ENCODE measurements around the gene ARHGDIG. TPM values are rescaled to one million over a fixed set of nuclear protein-coding genes. Genes with fewer than 3 reads are reported as not detected.

The ARHGDIG gene
- total and polyA plus RNA-seq, 2 of the 4 experiments (the other 2 are of a cell fraction): 0.24 to 0.36 TPM

DNA sequence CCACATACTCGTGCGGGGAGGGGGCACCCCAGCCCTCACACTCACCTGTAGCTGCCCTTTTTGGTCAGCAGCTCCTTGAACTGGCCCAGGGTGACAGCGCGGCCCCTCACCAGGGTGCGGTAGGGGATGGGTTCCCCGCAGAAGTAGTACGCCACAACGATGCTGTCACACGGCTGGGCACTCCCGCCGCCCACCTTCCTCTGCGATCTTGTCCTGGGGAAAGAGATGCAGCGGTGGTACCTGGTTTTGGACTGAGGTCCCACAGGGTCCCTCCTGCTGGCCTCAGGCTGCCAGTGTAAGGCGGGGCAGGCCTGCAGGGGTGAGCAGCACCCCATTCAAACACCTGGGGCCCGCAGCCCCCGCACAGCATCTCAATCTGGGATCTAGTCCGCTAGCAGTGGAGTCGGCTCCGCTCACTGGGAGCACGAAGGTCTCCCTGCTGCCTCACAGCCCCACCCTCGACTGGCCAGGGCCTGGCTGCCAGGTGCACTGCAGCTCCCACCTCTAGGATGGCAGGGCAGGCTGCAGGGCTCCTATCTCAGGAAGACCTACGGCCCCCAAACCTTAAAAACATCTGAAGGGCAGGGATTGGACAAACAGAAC, 9.1 kb downstream of the ARHGDIG start:
- no peak overlapping the region for H4K5ac ChIP-seq (ENCODE audit: low read depth, low read length)
- in situ Hi-C loops (cut with MboI; ENCODE audit: low sequenced_read_pairs): no loop called here
- no peaks in the 10 kb centered on the region for H4K20me1 ChIP-seq (ENCODE audit: insufficient read depth, low read length)
- H3K9me3 ChIP-seq (ENCODE audit: control insufficient read depth, insufficient read depth, low read length): no peaks in the 10 kb centered on the region
- no peak overlapping the region for H2BK5ac ChIP-seq (ENCODE audit: low read depth, low read length, poor library complexity, severe bottlenecking)
- TF ChIP-seq RCOR1 (IDR thresholded peaks at IDR 0.05; ENCODE audit: insufficient replicate concordance, low read length) (no peak), POLR2A (IDR thresholded peaks at IDR 0.05; ENCODE audit: low read depth, low read length) (no peak), FOS (IDR thresholded peaks at IDR 0.05; ENCODE audit: low read depth, low read length) (no peak), USF2 (IDR thresholded peaks at IDR 0.05; ENCODE audit: low read depth, low read length) (no peak), CTCF (conservative IDR thresholded peaks at IDR 0.05; ENCODE audit: low read depth, low read length) (no peak), SMC3 (IDR thresholded peaks at IDR 0.05; ENCODE audit: low read depth, low read length) (no peak), ELK1 (IDR thresholded peaks at IDR 0.05; ENCODE audit: borderline replicate concordance, low read depth, low read length) (no peak), RFX5 (IDR thresholded peaks at IDR 0.05; ENCODE audit: low read depth, low read length) (no peak), CEBPB (IDR thresholded peaks at IDR 0.05; ENCODE audit: low read depth, low read length) (no peak), CHD1 (IDR thresholded peaks at IDR 0.05; ENCODE audit: low read depth, low read length) (no peak), BHLHE40 (IDR thresholded peaks at IDR 0.05; ENCODE audit: low read depth, low read length) (no peak), MAZ (IDR thresholded peaks at IDR 0.05; ENCODE audit: borderline replicate concordance, low read depth, low read length) (no peak), NFE2L2 (IDR thresholded peaks at IDR 0.05; ENCODE audit: low read depth, low read length) (no peak), RAD21 (IDR thresholded peaks at IDR 0.05; ENCODE audit: low read length) (no peak), MAFK (IDR thresholded peaks at IDR 0.05; ENCODE audit: low read depth, low read length) (no peak), MXI1 (IDR thresholded peaks at IDR 0.05; ENCODE audit: borderline replicate concordance, low read depth, low read length) (no peak)
- dilution Hi-C loops (cut with HindIII; ENCODE audit: low sequenced_read_pairs, unreplicated experiment): no loop called here
- CTCF ChIA-PET: no interaction called here
- WGBS, 2 experiments (ENCODE audit: extremely low coverage in 2 of 2, insufficient read length in 1 of 2): 97% methylated on average over 15 of the region's 22 CpGs; no CpG with 5 or more reads in 1 of the 2 experiments
- no peaks in the 10 kb centered on the region for H3K9me1 ChIP-seq (ENCODE audit: insufficient read depth, low read length)
- H3K14ac ChIP-seq (replicated peaks; ENCODE audit: low read depth, low read length): no peak overlapping the region
- H2BK120ac ChIP-seq (ENCODE audit: low read depth, low read length): no peak overlapping the region
- no peak overlapping the region for H2AK9ac ChIP-seq (replicated peaks; ENCODE audit: low read depth, low read length, poor library complexity)
- no peak overlapping the region for H3K9ac ChIP-seq (ENCODE audit: low read depth, low read length)
- no peak overlapping the region for H2AK5ac ChIP-seq (ENCODE audit: low read depth, low read length)
- H2AFZ ChIP-seq (replicated peaks; ENCODE audit: low read length, poor library complexity): peak overlapping the region; percentile 43
- POLR2A ChIA-PET (ENCODE audit: unreplicated experiment): no interaction called here
- H3K4me2 ChIP-seq (ENCODE audit: low read depth, low read length): no peak overlapping the region
- no peak overlapping the region for H4K8ac ChIP-seq (ENCODE audit: low read depth in 2 of 2, low read length in 2 of 2)
- H3K4ac ChIP-seq (ENCODE audit: low read depth, low read length): no peak overlapping the region
- no peaks in the 10 kb centered on the region for H3K79me1 ChIP-seq (ENCODE audit: low read depth in 1 of 2, low read length in 2 of 2)
- no peak overlapping the region for H3K27ac ChIP-seq (ENCODE audit: insufficient read depth, low read length)
- no TSS peak for BruUV-seq (replicated peaks)
- H2BK20ac ChIP-seq (ENCODE audit: low read depth, low read length): no peak overlapping the region
- H3K4me1 ChIP-seq (ENCODE audit: control insufficient read depth, insufficient read depth, low read length): no peaks in the 10 kb centered on the region
- H3K56ac ChIP-seq (ENCODE audit: extremely low read depth, insufficient read depth, low read length): no peak overlapping the region
- no peak overlapping the region for H3K23ac ChIP-seq (ENCODE audit: low read depth, low read length)
- ATAC-seq (ENCODE audit: low read depth): no peak
- peaks cover 46% of the 10 kb centered on the region for H3K36me3 ChIP-seq (ENCODE audit: control insufficient read depth, insufficient read depth, low read length)
- H2BK15ac ChIP-seq (ENCODE audit: low read depth, low read length): no peak overlapping the region
- no peaks in the 10 kb centered on the region for H3K27me3 ChIP-seq (ENCODE audit: control insufficient read depth, insufficient read depth, low read length)
- H3K4me3 ChIP-seq (ENCODE audit: insufficient read depth, low read depth, low read length): no peak overlapping the region
- intact Hi-C loops (cut with micrococcal nuclease): no loop called here
- no peak for DNase-seq
- H4K91ac ChIP-seq (ENCODE audit: insufficient read depth, low read depth, low read length): no peak overlapping the region
- H3K18ac ChIP-seq (ENCODE audit: low read depth, low read length): no peak overlapping the region
